IPS-20b (cell line): ENCODE results near the gene INTS6.

Experiments used
- H3K27ac ChIP-seq: one replicate; pipeline ENCODE4 v1.5.1; 2013; ENCODE audit warnings: low read length
- H3K27me3 ChIP-seq: 2 replicates; pipeline ENCODE4 v1.6.1; 2013; ENCODE audit warnings: mild to moderate bottlenecking, low read length, inconsistent platforms; ENCODE audit not compliant: insufficient read depth
- H3K36me3 ChIP-seq: 2 replicates; pipeline ENCODE4 v1.6.1; 2013; ENCODE audit warnings: low read depth, mild to moderate bottlenecking, inconsistent platforms, low read length, moderate library complexity; ENCODE audit not compliant: insufficient read depth
- H3K4me1 ChIP-seq: 2 replicates; pipeline ENCODE4 v1.6.1; 2013; ENCODE audit warnings: mild to moderate bottlenecking, control low read depth, inconsistent platforms, low read length, moderate library complexity; ENCODE audit not compliant: insufficient read depth
- H3K4me3 ChIP-seq: 2 replicates; pipeline ENCODE4 v1.5.1; 2013; ENCODE audit warnings: mild to moderate bottlenecking, low read length, inconsistent platforms
- H3K9ac ChIP-seq: 2 replicates; pipeline ENCODE4 v1.6.1; 2013; ENCODE audit warnings: low read depth, mild to moderate bottlenecking, inconsistent platforms, low read length, moderate library complexity
- H3K9me3 ChIP-seq: 2 replicates; pipeline ENCODE4 v1.6.1; 2013; ENCODE audit warnings: mild to moderate bottlenecking, low read depth, low read length, inconsistent platforms; ENCODE audit not compliant: insufficient read depth

INTS6 gene

GRCh38 chr13:51360489-51360888 is 92.3 kb downstream of the INTS6 start:
- Histone ChIP-seq H3K27me3 (no peaks in the 10 kb centered on the region), H3K4me3 (no peak overlapping the region), H3K9me3 (no peaks in the 10 kb centered on the region), H3K4me1 (no peaks in the 10 kb centered on the region; the same call in 1 of the 2 replicates), H3K9ac (no peak overlapping the region), H3K27ac (no peak overlapping the region), H3K36me3 (peaks cover 33% of the 10 kb centered on the region)

DNA sequence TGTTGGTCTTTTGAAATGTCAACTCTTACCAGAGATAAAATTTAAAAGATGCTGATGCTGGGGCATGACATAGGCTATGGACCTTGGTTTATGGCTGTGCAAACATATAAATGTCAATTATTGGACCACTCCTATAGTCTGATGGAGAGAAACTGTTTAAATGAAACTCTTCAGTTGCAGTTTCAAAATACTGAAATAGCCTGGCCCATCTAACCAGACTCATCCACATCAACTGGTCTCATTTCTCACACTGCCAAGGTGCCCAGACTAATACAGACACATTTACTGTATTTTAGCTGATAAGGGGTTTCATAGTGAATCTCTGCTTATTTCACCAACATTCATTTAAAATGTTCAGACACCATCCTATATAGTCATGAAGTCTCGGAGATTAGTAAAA is 93.5 kb downstream of the INTS6 start:
- no peaks in the 10 kb centered on the region for H3K27me3 ChIP-seq
- no peak overlapping the region for H3K27ac ChIP-seq
- no peak overlapping the region for H3K9ac ChIP-seq
- peaks cover 22% of the 10 kb centered on the region for H3K36me3 ChIP-seq
- no peak overlapping the region for H3K4me3 ChIP-seq
- no peaks in the 10 kb centered on the region for H3K4me1 ChIP-seq
- no peaks in the 10 kb centered on the region for H3K9me3 ChIP-seq

GRCh38 chr13:51357928-51358595 is 94.8 kb downstream of the INTS6 start:
- peaks cover 9% of the 10 kb centered on the region; the same call in 1 of the 2 replicates for H3K36me3 ChIP-seq
- H3K27ac ChIP-seq, result no peak overlapping the region
- no peaks in the 10 kb centered on the region for H3K9me3 ChIP-seq
- H3K27me3 ChIP-seq, result no peaks in the 10 kb centered on the region
- H3K4me1 ChIP-seq, result peaks cover 5% of the 10 kb centered on the region; the same call in 1 of the 2 replicates
- H3K4me3 ChIP-seq, result no peak overlapping the region
- H3K9ac ChIP-seq, result no peak overlapping the region

- H3K4me1 ChIP-seq, result peaks cover 8% of the 10 kb centered on the region; the same call in 1 of the 2 replicates
- no peaks in the 10 kb centered on the region for H3K36me3 ChIP-seq
- no peak overlapping the region for H3K9ac ChIP-seq
- H3K4me3 ChIP-seq, result no peak overlapping the region
- H3K27ac ChIP-seq, result no peak overlapping the region
- no peaks in the 10 kb centered on the region; the same call in 1 of the 2 replicates for H3K9me3 ChIP-seq
- no peaks in the 10 kb centered on the region for H3K27me3 ChIP-seq
Measured at GRCh38 chr13:51355217-51355616, 97.6 kb downstream of the INTS6 start.

- Histone ChIP-seq H3K4me3 (no peak overlapping the region), H3K27me3 (no peaks in the 10 kb centered on the region), H3K9ac (no peak overlapping the region), H3K36me3 (no peaks in the 10 kb centered on the region), H3K27ac (no peak overlapping the region), H3K9me3 (no peaks in the 10 kb centered on the region; the same call in 1 of the 2 replicates), H3K4me1 (peaks cover 11% of the 10 kb centered on the region)
Measured at GRCh38 chr13:51349016-51349415, 103.8 kb downstream of the INTS6 start.

DNA sequence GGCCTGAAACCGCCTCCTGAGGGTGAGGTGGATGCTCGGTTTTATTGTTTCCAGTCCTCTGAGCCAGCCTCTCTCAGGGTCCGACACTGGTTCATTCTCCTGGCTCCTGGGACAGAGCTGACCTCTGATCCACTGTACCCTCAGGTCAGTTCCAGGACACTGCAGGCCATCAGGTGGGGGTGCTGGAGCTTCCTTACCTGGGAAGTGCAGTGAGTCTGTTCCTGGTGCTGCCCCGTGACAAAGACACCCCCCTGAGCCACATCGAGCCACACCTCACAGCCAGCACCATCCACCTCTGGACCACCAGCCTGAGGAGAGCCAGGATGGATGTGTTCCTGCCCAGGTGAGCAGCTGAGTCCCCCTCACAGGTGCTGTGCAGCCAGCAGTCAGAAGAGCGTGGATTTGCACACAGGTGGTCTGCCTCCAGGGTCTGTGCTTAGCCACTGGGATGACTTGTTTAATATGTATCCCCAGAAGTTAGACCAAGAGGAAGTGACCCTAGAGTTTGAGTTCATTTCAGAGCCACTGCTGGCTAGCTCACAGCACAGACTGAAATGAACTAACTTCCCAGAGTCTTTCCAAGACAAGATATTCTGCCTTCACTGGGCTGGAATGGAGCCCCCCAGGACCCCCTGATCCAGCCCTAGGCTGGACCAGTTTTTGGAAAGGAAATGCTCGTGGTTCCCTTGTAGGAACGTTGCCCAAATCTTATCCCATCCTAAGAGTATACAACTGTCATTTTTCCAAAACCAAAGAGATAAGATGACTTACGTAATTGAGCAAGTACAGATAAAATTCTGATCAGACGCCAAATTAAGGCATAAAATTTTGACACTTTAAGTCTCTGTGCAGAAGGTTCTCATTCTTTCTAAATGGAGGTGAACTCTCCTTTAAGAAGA is 104.5 kb downstream of the INTS6 start:
- no peaks in the 10 kb centered on the region for H3K27me3 ChIP-seq
- H3K27ac ChIP-seq, result no peak overlapping the region
- H3K4me1 ChIP-seq, result peaks cover 8% of the 10 kb centered on the region
- no peaks in the 10 kb centered on the region; the same call in 1 of the 2 replicates for H3K9me3 ChIP-seq
- no peaks in the 10 kb centered on the region for H3K36me3 ChIP-seq
- H3K4me3 ChIP-seq, result no peak overlapping the region
- no peak overlapping the region for H3K9ac ChIP-seq

DNA sequence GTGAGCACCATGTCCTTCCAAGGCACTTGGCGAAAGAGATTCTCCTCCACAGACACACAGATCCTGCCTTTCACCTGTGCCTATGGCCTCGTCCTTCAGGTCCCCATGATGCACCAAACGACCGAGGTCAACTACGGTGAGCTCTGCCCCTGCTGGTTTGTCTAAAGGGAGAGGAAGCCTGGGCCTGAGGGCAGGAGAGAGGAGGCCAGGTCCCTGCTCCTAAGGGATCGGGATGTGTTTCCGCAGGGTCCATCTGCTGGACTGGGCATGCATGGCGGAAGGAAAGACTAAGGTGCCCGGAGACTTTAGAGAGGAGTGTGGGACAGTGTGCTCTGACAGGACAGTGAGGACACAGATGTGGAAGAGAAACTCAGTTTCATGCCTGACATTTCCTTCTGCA is 105.7 kb downstream of the INTS6 start:
- Histone ChIP-seq H3K27me3 (no peaks in the 10 kb centered on the region), H3K36me3 (no peaks in the 10 kb centered on the region), H3K9me3 (no peaks in the 10 kb centered on the region; the same call in 1 of the 2 replicates), H3K4me1 (peaks cover 2% of the 10 kb centered on the region; the same call in 1 of the 2 replicates), H3K4me3 (no peak overlapping the region), H3K27ac (no peak overlapping the region), H3K9ac (no peak overlapping the region)

GRCh38 chr13:51346397-51346796 is 106.4 kb downstream of the INTS6 start:
- H3K27ac ChIP-seq, result no peak overlapping the region
- no peaks in the 10 kb centered on the region for H3K27me3 ChIP-seq
- no peaks in the 10 kb centered on the region for H3K36me3 ChIP-seq
- H3K9ac ChIP-seq, result no peak overlapping the region
- H3K9me3 ChIP-seq, result no peaks in the 10 kb centered on the region; the same call in 1 of the 2 replicates
- H3K4me3 ChIP-seq, result no peak overlapping the region
- H3K4me1 ChIP-seq, result peaks cover 2% of the 10 kb centered on the region; the same call in 1 of the 2 replicates

DNA sequence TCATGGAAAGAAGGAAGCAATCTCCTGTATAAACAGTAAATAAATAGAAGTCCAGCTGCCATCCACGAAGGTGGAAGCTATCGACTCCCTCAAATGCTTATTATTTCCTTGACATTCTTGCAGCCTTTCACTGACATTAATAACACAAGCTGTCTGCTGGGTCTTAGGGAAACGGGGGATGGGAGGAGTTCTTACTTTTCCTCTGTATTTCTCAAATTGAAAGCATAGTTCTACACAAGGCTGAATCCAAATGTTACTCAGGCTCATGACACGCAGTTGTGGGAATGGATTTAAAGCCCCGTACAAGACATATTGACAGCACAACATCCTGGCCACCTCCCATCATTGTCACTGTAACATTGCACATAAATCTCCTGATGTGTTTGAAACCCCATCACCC is 109.4 kb downstream of the INTS6 start:
- H3K9ac ChIP-seq, result no peak overlapping the region

DNA sequence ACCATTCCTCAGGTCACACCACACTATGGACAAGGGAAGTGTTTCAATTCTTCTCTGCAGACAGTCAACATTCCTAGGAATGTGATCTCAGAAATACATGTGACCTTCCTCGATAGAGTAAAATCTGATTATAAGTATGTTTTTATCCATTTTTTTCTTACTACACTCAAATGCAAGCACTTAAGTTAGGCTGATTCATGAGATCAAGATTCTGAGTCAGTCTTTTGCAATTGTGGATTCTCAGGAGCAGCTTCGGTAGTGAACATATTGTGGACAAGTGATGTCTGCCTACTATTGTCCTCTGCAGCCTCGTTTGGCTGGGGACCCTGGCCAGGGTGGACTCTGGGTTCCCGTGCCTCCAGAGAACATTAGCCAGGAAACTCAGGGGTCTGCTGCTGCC is 110.1 kb downstream of the INTS6 start:
- H3K4me3 ChIP-seq, result no peak overlapping the region

More for the DNA sequence above, 109.4 kb downstream of the INTS6 start:
- no peaks in the 10 kb centered on the region for H3K36me3 ChIP-seq
- no peak overlapping the region for H3K27ac ChIP-seq
- no peaks in the 10 kb centered on the region for H3K27me3 ChIP-seq
- no peak overlapping the region for H3K4me3 ChIP-seq
- H3K4me1 ChIP-seq, result peaks cover 2% of the 10 kb centered on the region; the same call in 1 of the 2 replicates
- H3K9me3 ChIP-seq, result no peaks in the 10 kb centered on the region

GRCh38 chr13:51341791-51342190 is 111.0 kb downstream of the INTS6 start:
- no peaks in the 10 kb centered on the region for H3K36me3 ChIP-seq
- no peak overlapping the region for H3K27ac ChIP-seq
- no peak overlapping the region for H3K4me3 ChIP-seq
- no peak overlapping the region for H3K9ac ChIP-seq
- peaks cover under 1% of the 10 kb centered on the region; the same call in 1 of the 2 replicates for H3K4me1 ChIP-seq
- no peaks in the 10 kb centered on the region for H3K27me3 ChIP-seq
- H3K9me3 ChIP-seq, result no peaks in the 10 kb centered on the region

More for the DNA sequence above, 110.1 kb downstream of the INTS6 start:
- Histone ChIP-seq H3K9me3 (no peaks in the 10 kb centered on the region), H3K9ac (no peak overlapping the region), H3K27ac (no peak overlapping the region), H3K36me3 (no peaks in the 10 kb centered on the region), H3K27me3 (no peaks in the 10 kb centered on the region), H3K4me1 (peaks cover 2% of the 10 kb centered on the region; the same call in 1 of the 2 replicates)
